ENCODE measurements around the gene OR51V1. TPM values are rescaled to one million over a fixed set of nuclear protein-coding genes. Genes with fewer than 3 reads are reported as not detected.

Gene OR51V1
- total and polyA plus RNA-seq, 7 experiments from 2014 or later: not detected

- DNase-seq (no peak), ATAC-seq (no peak)
- Histone ChIP-seq H3K36me3 (ENCODE audit: control insufficient read depth in 2 of 3, insufficient read depth in 3 of 3, low read length in 3 of 3) (no peaks in the 10 kb centered on the region), H3K27ac (ENCODE audit: low read depth, low read length) (no peak overlapping the region), H3K27me3 (ENCODE audit: control insufficient read depth in 2 of 2, insufficient read depth in 2 of 2, low read length in 2 of 2) (peaks cover 0 to 3% of the 10 kb centered on the region in 2 donors), H3K4me1 (ENCODE audit: control insufficient read depth in 2 of 2, insufficient read depth in 2 of 2, low read length in 2 of 2) (no peaks in the 10 kb centered on the region), H3K9me3 (ENCODE audit: control insufficient read depth in 2 of 3, low read length in 3 of 3) (no peaks in the 10 kb centered on the region), H3K4me3 (ENCODE audit: low read length) (no peak overlapping the region)
- Mint-ChIP-seq H3K4me1 (peaks cover 0 to 6% (median 0%) of the 10 kb centered on the region in 7 donors), H3K9me3 (peaks cover 0 to 1% (median 0%) of the 10 kb centered on the region in 11 donors), H3K36me3 (no peaks in the 10 kb centered on the region), H3K27me3 (peaks cover 6 to 31% (median 15%) of the 10 kb centered on the region in 5 donors), H3K4me3 (no peak overlapping the region), H3K27ac (no peak overlapping the region)
- POLR2A ChIA-PET: no interaction called here
- CTCF ChIA-PET: no interaction called here
- intact Hi-C loops (cut with micrococcal nuclease): no loop called here
Measured at GRCh38 chr11:5238486-5238885, 38.0 kb upstream of the OR51V1 start.

DNA sequence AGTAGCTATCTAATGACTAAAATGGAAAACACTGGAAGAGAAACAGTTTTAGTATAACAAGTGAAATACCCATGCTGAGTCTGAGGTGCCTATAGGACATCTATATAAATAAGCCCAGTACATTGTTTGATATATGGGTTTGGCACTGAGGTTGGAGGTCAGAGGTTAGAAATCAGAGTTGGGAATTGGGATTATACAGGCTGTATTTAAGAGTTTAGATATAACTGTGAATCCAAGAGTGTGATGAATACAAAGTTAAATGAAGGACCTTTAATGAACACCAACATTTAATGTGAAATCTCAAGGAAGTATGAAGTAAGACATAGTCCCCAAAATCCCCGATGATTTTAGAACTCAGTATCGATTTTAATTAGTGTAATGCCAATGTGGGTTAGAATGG is 36.9 kb upstream of the OR51V1 start:
- Mint-ChIP-seq H3K4me1 (peaks cover 0 to 6% (median 0%) of the 10 kb centered on the region in 7 donors), H3K4me3 (no peak overlapping the region), H3K27ac (no peak overlapping the region), H3K9me3 (peaks cover 0 to 1% (median 0%) of the 10 kb centered on the region in 11 donors), H3K36me3 (no peaks in the 10 kb centered on the region), H3K27me3 (peaks cover 6 to 31% (median 15%) of the 10 kb centered on the region in 5 donors)
- intact Hi-C loops (cut with micrococcal nuclease): no loop called here
- Histone ChIP-seq H3K27ac (ENCODE audit: low read depth, low read length) (no peak overlapping the region), H3K27me3 (ENCODE audit: control insufficient read depth in 2 of 2, insufficient read depth in 2 of 2, low read length in 2 of 2) (peaks cover 0 to 3% of the 10 kb centered on the region in 2 donors), H3K4me1 (ENCODE audit: control insufficient read depth in 2 of 2, insufficient read depth in 2 of 2, low read length in 2 of 2) (no peaks in the 10 kb centered on the region), H3K36me3 (ENCODE audit: control insufficient read depth in 2 of 3, insufficient read depth in 3 of 3, low read length in 3 of 3) (no peaks in the 10 kb centered on the region), H3K4me3 (ENCODE audit: low read length) (no peak overlapping the region), H3K9me3 (ENCODE audit: control insufficient read depth in 2 of 3, low read length in 3 of 3) (no peaks in the 10 kb centered on the region)
- DNase-seq (no peak), ATAC-seq (no peak)
- ChIA-PET POLR2A (no interaction called here), CTCF (no interaction called here)

GRCh38 chr11:5235364-5236095 is 35.0 kb upstream of the OR51V1 start:
- POLR2A ChIA-PET: no interaction called here
- CTCF ChIA-PET: no interaction called here
- Mint-ChIP-seq H3K36me3 (no peaks in the 10 kb centered on the region), H3K27ac (no peak overlapping the region), H3K27me3 (peaks cover 5 to 31% (median 14%) of the 10 kb centered on the region in 5 donors), H3K4me3 (no peak overlapping the region), H3K4me1 (peaks cover 0 to 6% (median 0%) of the 10 kb centered on the region in 7 donors), H3K9me3 (peaks cover 0 to under 1% (median 0%) of the 10 kb centered on the region in 11 donors)
- Histone ChIP-seq H3K27me3 (ENCODE audit: control insufficient read depth in 2 of 2, insufficient read depth in 2 of 2, low read length in 2 of 2) (no peaks in the 10 kb centered on the region), H3K4me3 (ENCODE audit: low read length) (no peak overlapping the region), H3K4me1 (ENCODE audit: control insufficient read depth in 2 of 2, insufficient read depth in 2 of 2, low read length in 2 of 2) (no peaks in the 10 kb centered on the region), H3K27ac (ENCODE audit: low read depth, low read length) (no peak overlapping the region), H3K9me3 (ENCODE audit: control insufficient read depth in 2 of 3, low read length in 3 of 3) (no peaks in the 10 kb centered on the region), H3K36me3 (ENCODE audit: control insufficient read depth in 2 of 3, insufficient read depth in 3 of 3, low read length in 3 of 3) (no peaks in the 10 kb centered on the region)
- DNase-seq: no peak
- no peak for ATAC-seq
- intact Hi-C loops (cut with micrococcal nuclease): no loop called here

DNA sequence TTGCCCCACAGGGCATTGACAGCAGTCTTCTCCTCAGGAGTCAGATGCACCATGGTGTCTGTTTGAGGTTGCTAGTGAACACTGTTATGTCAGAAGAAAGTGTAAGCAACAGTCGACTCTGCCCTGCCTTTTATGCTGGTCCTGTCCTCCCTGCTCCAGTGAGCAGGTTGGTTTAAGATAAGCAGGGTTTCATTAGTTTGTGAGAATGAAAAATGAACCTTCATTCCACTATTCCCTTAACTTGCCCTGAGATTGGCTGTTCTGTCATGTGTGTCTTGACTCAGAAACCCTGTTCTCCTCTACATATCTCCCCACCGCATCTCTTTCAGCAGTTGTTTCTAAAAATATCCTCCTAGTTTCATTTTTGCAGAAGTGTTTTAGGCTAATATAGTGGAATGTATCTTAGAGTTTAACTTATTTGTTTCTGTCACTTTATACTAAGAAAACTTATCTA is 33.9 kb upstream of the OR51V1 start, which contains the start of gene HBD:
Gene HBD (minus strand): TSS at position 103 of the 454 bp plus-strand sequence. CDS start 50 bp downstream, at position 53.
- Mint-ChIP-seq H3K4me3 (no peak within 1 kb of the TSS), H3K36me3 (no peaks in the 10 kb centered on the region), H3K27me3 (peaks cover 5 to 31% (median 13%) of the 10 kb centered on the region in 5 donors), H3K4me1 (peaks cover 0 to 6% (median 0%) of the 10 kb centered on the region in 7 donors), H3K9me3 (no peaks in the 10 kb centered on the region), H3K27ac (no peak within 1 kb of the TSS)
- DNase-seq: no peak
- Histone ChIP-seq H3K4me1 (ENCODE audit: control insufficient read depth in 2 of 2, insufficient read depth in 2 of 2, low read length in 2 of 2) (no peaks in the 10 kb centered on the region), H3K27ac (ENCODE audit: low read depth, low read length) (no peak within 1 kb of the TSS), H3K9me3 (ENCODE audit: control insufficient read depth in 2 of 3, low read length in 3 of 3) (no peaks in the 10 kb centered on the region), H3K36me3 (ENCODE audit: control insufficient read depth in 2 of 3, insufficient read depth in 3 of 3, low read length in 3 of 3) (no peaks in the 10 kb centered on the region), H3K4me3 (ENCODE audit: low read length) (no peak within 1 kb of the TSS), H3K27me3 (ENCODE audit: control insufficient read depth in 2 of 2, insufficient read depth in 2 of 2, low read length in 2 of 2) (no peaks in the 10 kb centered on the region)
- intact Hi-C loops (cut with micrococcal nuclease): no loop called here
- POLR2A ChIA-PET: no interaction called here
- CTCF ChIA-PET: no interaction called here
- ATAC-seq: no peak

- intact Hi-C loops (cut with micrococcal nuclease): no loop called here
- no peaks in the 10 kb centered on the region for H3K9me3 Mint-ChIP-seq
- peaks cover 0 to 21% (median 13%) of the 10 kb centered on the region in 5 donors for H3K27me3 Mint-ChIP-seq
- no peak overlapping the region for H3K4me3 Mint-ChIP-seq
- Histone ChIP-seq H3K27ac (ENCODE audit: low read depth, low read length) (no peak overlapping the region), H3K9me3 (ENCODE audit: control insufficient read depth in 2 of 3, low read length in 3 of 3) (no peaks in the 10 kb centered on the region), H3K4me3 (ENCODE audit: low read length) (no peak overlapping the region), H3K36me3 (ENCODE audit: control insufficient read depth in 2 of 3, insufficient read depth in 3 of 3, low read length in 3 of 3) (no peaks in the 10 kb centered on the region), H3K4me1 (ENCODE audit: control insufficient read depth in 2 of 2, insufficient read depth in 2 of 2, low read length in 2 of 2) (no peaks in the 10 kb centered on the region), H3K27me3 (ENCODE audit: control insufficient read depth in 2 of 2, insufficient read depth in 2 of 2, low read length in 2 of 2) (no peaks in the 10 kb centered on the region)
- CTCF ChIA-PET: no interaction called here
- ATAC-seq (no peak), DNase-seq (no peak)
- H3K27ac Mint-ChIP-seq: no peak overlapping the region
- peaks cover 0 to 6% (median 0%) of the 10 kb centered on the region in 7 donors for H3K4me1 Mint-ChIP-seq
- no peaks in the 10 kb centered on the region for H3K36me3 Mint-ChIP-seq
- POLR2A ChIA-PET: no interaction called here
Measured at GRCh38 chr11:5233307-5233706, 32.8 kb upstream of the OR51V1 start.

GRCh38 chr11:5232821-5233220 is 32.3 kb upstream of the OR51V1 start:
- CTCF ChIA-PET: no interaction called here
- no peak for ATAC-seq

GRCh38 chr11:5232176-5232575 is 31.7 kb upstream of the OR51V1 start:
- POLR2A ChIA-PET: no interaction called here

More at GRCh38 chr11:5232821-5233220, 32.3 kb upstream of the OR51V1 start:
- Mint-ChIP-seq H3K27me3 (peaks cover 0 to 21% (median 12%) of the 10 kb centered on the region in 5 donors), H3K4me3 (no peak overlapping the region), H3K9me3 (no peaks in the 10 kb centered on the region), H3K27ac (no peak overlapping the region), H3K36me3 (no peaks in the 10 kb centered on the region), H3K4me1 (peaks cover 0 to 6% (median 0%) of the 10 kb centered on the region in 7 donors)
- POLR2A ChIA-PET: no interaction called here
- no peaks in the 10 kb centered on the region for H3K27me3 ChIP-seq (ENCODE audit: control insufficient read depth in 2 of 2, insufficient read depth in 2 of 2, low read length in 2 of 2)
- no peaks in the 10 kb centered on the region for H3K9me3 ChIP-seq (ENCODE audit: control insufficient read depth in 2 of 3, low read length in 3 of 3)
- no peak for DNase-seq
- intact Hi-C loops (cut with micrococcal nuclease): no loop called here
- H3K36me3 ChIP-seq (ENCODE audit: control insufficient read depth in 2 of 3, insufficient read depth in 3 of 3, low read length in 3 of 3): no peaks in the 10 kb centered on the region
- H3K27ac ChIP-seq (ENCODE audit: low read depth, low read length): no peak overlapping the region
- no peaks in the 10 kb centered on the region for H3K4me1 ChIP-seq (ENCODE audit: control insufficient read depth in 2 of 2, insufficient read depth in 2 of 2, low read length in 2 of 2)
- H3K4me3 ChIP-seq (ENCODE audit: low read length): no peak overlapping the region

More at GRCh38 chr11:5232176-5232575, 31.7 kb upstream of the OR51V1 start:
- ATAC-seq (no peak), DNase-seq (no peak)
- intact Hi-C loops (cut with micrococcal nuclease): no loop called here
- CTCF ChIA-PET: no interaction called here
- Histone ChIP-seq H3K4me3 (ENCODE audit: low read length) (no peak overlapping the region), H3K4me1 (ENCODE audit: control insufficient read depth in 2 of 2, insufficient read depth in 2 of 2, low read length in 2 of 2) (no peaks in the 10 kb centered on the region), H3K9me3 (ENCODE audit: control insufficient read depth in 2 of 3, low read length in 3 of 3) (no peaks in the 10 kb centered on the region), H3K36me3 (ENCODE audit: control insufficient read depth in 2 of 3, insufficient read depth in 3 of 3, low read length in 3 of 3) (no peaks in the 10 kb centered on the region), H3K27ac (ENCODE audit: low read depth, low read length) (no peak overlapping the region), H3K27me3 (ENCODE audit: control insufficient read depth in 2 of 2, insufficient read depth in 2 of 2, low read length in 2 of 2) (no peaks in the 10 kb centered on the region)
- Mint-ChIP-seq H3K36me3 (no peaks in the 10 kb centered on the region), H3K4me3 (no peak overlapping the region), H3K27ac (no peak overlapping the region), H3K27me3 (peaks cover 0 to 19% (median 9%) of the 10 kb centered on the region in 5 donors), H3K9me3 (no peaks in the 10 kb centered on the region), H3K4me1 (peaks cover 0 to 6% (median 0%) of the 10 kb centered on the region in 7 donors)

All from naive thymus-derived CD4-positive, alpha-beta T cell (primary cell).